ENCODE measurements around the gene QSOX2.

The QSOX2 gene

DNA sequence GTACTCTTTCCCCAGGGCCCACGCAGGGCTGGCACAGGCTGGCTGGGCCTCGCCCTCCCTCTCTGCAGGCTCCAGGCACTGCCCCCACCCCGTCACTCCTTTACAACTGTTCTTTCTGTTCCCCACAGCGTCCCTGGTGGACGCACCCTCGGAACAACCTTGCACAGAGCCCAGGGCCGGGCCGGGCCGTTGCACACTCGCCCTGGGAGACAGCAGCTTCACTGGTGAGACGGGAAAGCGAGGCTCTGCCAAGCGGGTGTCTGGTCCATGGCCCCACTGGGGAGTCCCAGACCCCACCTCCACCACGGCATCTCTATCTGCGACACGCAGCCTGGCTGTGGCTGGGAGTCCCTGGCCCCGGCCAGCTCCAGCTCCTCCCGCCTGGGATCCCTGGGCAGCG, 18.4 kb upstream of the QSOX2 start:
- Histone ChIP-seq H3K27me3 (ENCODE audit: insufficient read depth, low read depth, severe bottlenecking) (no peaks in the 10 kb centered on the region), H3K27ac (peak overlapping the region; percentile 60), H3K4me3 (ENCODE audit: low read depth, low read length) (no peak overlapping the region), H3K36me3 (no peaks in the 10 kb centered on the region), H3K9me3 (ENCODE audit: severe bottlenecking) (no peaks in the 10 kb centered on the region)
- TF ChIP-seq, protein P1, sequence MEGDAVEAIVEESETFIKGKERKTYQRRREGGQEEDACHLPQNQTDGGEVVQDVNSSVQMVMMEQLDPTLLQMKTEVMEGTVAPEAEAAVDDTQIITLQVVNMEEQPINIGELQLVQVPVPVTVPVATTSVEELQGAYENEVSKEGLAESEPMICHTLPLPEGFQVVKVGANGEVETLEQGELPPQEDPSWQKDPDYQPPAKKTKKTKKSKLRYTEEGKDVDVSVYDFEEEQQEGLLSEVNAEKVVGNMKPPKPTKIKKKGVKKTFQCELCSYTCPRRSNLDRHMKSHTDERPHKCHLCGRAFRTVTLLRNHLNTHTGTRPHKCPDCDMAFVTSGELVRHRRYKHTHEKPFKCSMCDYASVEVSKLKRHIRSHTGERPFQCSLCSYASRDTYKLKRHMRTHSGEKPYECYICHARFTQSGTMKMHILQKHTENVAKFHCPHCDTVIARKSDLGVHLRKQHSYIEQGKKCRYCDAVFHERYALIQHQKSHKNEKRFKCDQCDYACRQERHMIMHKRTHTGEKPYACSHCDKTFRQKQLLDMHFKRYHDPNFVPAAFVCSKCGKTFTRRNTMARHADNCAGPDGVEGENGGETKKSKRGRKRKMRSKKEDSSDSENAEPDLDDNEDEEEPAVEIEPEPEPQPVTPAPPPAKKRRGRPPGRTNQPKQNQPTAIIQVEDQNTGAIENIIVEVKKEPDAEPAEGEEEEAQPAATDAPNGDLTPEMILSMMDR (IDR thresholded peaks at IDR 0.05; ENCODE audit: low read depth, low read length), result peak; percentile 69
- peak; percentile 71 for DNase-seq

GRCh38 chr9:136262671-136263178, 17.1 kb upstream of the QSOX2 start:
- Histone ChIP-seq H3K27ac (no peak overlapping the region), H3K4me3 (ENCODE audit: low read depth, low read length) (no peak overlapping the region), H3K27me3 (ENCODE audit: insufficient read depth, low read depth, severe bottlenecking) (no peaks in the 10 kb centered on the region), H3K36me3 (no peaks in the 10 kb centered on the region), H3K9me3 (ENCODE audit: severe bottlenecking) (no peaks in the 10 kb centered on the region)
- TF ChIP-seq, protein P1 (IDR thresholded peaks at IDR 0.05; ENCODE audit: low read depth, low read length), result no peak
- DNase-seq, result no peak

GRCh38 chr9:136261686-136262430, 16.2 kb upstream of the QSOX2 start:
- no peaks in the 10 kb centered on the region for H3K9me3 ChIP-seq (ENCODE audit: severe bottlenecking)
- no peak overlapping the region for H3K27ac ChIP-seq
- TF ChIP-seq, protein P1 (IDR thresholded peaks at IDR 0.05; ENCODE audit: low read depth, low read length), result no peak
- no peak overlapping the region for H3K4me3 ChIP-seq (ENCODE audit: low read depth, low read length)
- H3K36me3 ChIP-seq, result no peaks in the 10 kb centered on the region
- no peaks in the 10 kb centered on the region for H3K27me3 ChIP-seq (ENCODE audit: insufficient read depth, low read depth, severe bottlenecking)
- no peak for DNase-seq

DNA sequence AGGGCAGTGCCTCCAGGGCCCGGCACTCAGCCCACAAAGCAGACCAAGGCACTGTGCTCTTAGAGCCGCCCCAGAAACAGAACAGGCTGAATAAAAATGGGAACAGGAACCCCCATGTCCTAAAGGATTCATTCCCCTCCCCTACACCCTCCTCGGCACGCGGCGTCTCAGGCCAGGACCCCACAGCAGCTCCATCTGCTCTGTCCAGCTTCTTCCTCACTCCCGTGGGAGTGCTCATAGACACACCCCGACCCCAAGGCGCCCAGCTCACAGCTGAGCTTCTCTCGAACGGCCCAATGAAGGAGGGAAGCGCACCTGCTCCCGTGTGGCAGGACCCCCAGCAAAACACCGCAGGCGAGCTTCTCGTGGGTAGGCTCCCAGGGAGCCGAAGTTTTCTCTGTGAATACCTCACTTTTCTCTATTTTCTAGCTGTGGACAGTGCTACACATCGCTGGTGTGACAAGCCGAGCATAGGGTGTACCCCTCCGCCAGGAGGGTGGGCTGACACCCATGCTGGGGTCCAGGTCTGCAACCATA, 15.4 kb upstream of the QSOX2 start:
- H3K4me3 ChIP-seq (ENCODE audit: low read depth, low read length), result no peak overlapping the region
- no peaks in the 10 kb centered on the region for H3K36me3 ChIP-seq
- TF ChIP-seq, protein P1 (IDR thresholded peaks at IDR 0.05; ENCODE audit: low read depth, low read length), result no peak
- no peak for DNase-seq
- H3K27ac ChIP-seq, result 0 out of 2 replicates have a peak overlapping the region, but pooled peaks have one; percentile 22
- no peaks in the 10 kb centered on the region for H3K27me3 ChIP-seq (ENCODE audit: insufficient read depth, low read depth, severe bottlenecking)
- no peaks in the 10 kb centered on the region for H3K9me3 ChIP-seq (ENCODE audit: severe bottlenecking)

- DNase-seq, result no peak
- H3K9me3 ChIP-seq (ENCODE audit: severe bottlenecking), result no peaks in the 10 kb centered on the region
- no peak overlapping the region for H3K27ac ChIP-seq
- no peaks in the 10 kb centered on the region for H3K36me3 ChIP-seq
- H3K27me3 ChIP-seq (ENCODE audit: insufficient read depth, low read depth, severe bottlenecking), result no peaks in the 10 kb centered on the region
- H3K4me3 ChIP-seq (ENCODE audit: low read depth, low read length), result no peak overlapping the region
- TF ChIP-seq, protein P1 (IDR thresholded peaks at IDR 0.05; ENCODE audit: low read depth, low read length), result no peak
These were observed 14.9 kb upstream of the QSOX2 start for GRCh38 chr9:136260521-136260920.

Measured in WERI-Rb-1 (cell line).